Measurements from ENCODE around the gene KLC3.

DNA sequence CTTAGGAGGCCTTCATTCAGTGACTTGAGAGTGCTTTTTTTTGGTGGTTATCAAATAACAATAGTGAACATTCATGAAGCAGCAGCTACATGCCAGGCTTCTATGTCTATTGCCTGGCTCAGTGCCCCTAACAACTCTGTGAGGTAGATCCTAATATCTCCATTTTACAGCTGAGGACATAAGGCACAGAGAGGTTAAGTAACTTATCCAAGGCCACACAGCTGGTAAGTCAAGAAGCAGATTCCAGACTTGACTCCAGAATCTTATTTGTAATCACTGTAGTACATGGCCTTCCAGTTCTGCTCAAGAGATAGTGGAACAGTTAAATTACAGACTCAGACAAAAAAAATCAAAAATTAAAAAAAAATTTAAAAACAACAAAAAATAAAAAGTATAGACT is 44.7 kb upstream of the KLC3 start:
- TF ChIP-seq POLR2A (IDR thresholded peaks at IDR 0.05), result no peak
- TF ChIP-seq, protein P1, sequence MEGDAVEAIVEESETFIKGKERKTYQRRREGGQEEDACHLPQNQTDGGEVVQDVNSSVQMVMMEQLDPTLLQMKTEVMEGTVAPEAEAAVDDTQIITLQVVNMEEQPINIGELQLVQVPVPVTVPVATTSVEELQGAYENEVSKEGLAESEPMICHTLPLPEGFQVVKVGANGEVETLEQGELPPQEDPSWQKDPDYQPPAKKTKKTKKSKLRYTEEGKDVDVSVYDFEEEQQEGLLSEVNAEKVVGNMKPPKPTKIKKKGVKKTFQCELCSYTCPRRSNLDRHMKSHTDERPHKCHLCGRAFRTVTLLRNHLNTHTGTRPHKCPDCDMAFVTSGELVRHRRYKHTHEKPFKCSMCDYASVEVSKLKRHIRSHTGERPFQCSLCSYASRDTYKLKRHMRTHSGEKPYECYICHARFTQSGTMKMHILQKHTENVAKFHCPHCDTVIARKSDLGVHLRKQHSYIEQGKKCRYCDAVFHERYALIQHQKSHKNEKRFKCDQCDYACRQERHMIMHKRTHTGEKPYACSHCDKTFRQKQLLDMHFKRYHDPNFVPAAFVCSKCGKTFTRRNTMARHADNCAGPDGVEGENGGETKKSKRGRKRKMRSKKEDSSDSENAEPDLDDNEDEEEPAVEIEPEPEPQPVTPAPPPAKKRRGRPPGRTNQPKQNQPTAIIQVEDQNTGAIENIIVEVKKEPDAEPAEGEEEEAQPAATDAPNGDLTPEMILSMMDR (IDR thresholded peaks at IDR 0.05), result no peak
